ENCODE results near the gene C14orf119.

C14orf119 gene, protein sequence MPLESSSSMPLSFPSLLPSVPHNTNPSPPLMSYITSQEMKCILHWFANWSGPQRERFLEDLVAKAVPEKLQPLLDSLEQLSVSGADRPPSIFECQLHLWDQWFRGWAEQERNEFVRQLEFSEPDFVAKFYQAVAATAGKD

DNA sequence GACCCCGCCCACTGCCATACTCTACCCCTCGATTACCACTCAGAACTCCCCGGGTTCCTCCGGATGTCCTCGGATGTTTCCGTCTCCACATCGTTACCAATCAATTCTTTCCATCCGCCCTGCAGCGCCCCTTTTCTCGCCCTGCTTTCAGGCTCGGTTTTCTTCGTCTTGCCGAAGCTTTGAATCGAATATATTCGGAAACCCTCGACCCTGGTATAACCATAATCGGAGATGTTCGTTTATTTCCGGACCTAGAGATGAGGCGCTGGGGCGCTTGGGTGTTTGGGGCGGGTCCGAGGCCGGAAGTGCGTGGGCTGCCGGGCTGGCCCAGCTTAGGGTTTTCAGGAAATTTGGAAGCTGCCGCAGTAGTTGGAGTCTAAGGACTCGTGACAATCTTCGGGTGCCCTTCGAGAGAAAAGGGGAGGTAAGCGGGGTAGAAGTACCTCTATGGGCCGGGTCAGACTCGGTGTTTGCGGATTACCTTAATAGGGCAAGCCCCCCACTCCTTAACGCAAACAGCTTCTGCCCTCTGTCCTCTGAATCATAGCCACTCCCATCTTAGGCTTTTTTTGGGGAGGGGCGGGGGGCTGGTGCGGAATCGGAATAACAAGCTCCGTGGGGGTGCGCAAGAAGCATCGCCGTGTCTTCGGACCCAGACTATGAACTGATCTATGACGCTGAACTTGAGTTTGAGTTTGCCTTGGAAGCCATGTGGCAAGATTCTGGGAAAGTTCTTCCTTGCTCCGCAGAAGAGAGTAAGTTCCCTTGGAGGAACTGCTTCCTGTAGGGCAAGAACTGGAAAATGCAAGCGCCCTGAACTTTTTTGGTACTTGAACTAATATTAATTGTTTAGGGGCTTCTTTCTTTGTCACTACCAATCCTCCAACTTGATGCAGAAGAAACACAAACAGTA lies at the start of gene C14orf119:
Gene C14orf119 (plus strand): TSS at position 310 of the 913 bp plus-strand sequence. CDS start 2,154 bp downstream, outside the sequence.
- peak; percentile 100 for DNase-seq

DNA sequence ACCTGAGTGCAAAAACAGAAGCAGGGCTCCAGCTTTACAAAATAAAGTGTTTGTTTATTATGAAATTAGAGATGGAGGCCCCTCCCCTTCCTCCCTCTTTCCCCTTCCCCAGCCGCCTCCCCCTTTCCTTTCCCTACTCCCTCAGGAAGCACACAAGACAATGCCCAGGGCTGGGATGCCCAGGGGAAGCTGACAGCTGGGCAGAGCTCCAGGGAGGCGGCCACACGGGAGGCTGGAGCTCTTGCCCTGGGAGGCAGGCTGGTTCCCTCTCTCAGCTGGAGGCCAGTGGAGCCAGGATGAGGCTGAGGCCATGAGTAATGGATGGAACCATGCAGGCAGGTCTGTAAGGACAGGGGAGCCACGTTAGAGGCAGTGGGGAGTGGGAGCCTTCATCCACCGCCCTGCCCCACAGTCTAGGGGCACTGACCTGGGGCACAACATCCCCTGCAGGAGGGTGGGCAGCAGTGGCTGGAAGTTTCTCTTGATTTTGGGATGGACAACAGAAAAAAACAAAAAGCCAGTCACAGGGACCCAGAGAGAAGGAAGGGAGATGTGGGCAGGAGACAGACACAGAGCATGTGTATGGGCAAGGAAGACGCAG lies 48.2 kb upstream of the C14orf119 start:
- no peak for DNase-seq

DNA sequence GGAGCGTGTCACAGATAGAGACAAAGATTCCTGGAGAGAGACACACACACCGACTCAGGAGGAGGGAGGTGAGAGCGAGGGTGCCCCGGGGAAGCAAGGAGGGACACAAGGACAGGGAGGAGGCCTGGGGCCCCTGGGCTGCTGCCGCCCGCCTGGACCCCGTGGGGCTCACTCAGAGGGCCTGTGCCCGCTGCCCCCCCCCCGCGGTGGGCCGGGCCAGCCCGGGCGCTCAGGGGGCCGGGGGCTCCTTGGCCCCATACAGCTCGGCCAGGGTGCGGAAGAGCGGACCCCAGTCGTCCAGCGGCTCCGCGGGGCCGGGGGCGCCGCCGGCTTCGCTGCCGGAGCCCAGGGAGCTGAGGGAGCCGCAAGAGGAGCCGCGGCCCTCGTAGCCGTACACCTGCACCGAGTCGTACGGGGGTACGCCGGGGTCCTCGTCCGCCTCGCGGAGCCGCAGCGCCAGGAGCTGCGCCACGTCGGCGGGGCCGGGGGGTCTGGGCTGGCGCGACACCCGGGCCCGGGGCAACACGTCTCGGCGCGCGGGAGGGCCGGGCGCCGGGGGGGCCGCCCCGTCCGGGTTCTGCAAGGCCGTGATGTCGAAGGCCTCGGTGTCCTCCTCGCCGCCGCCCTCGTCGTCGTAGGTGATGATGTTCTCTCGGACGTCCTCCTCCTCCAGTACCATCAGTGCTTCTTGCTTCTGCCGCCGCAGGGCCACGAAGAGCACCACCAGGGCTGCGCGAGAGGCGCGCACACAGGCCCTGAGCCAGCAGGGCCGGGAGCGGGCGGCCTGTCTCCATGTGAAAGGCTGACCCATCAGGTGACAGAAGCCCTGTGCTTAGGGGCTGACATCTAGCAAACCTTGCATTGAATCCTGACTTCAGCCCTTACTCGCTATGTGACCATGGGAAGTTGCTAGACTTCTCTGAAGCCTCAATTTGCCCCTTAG lies 47.3 kb upstream of the C14orf119 start:
- DNase-seq, result no peak

DNA sequence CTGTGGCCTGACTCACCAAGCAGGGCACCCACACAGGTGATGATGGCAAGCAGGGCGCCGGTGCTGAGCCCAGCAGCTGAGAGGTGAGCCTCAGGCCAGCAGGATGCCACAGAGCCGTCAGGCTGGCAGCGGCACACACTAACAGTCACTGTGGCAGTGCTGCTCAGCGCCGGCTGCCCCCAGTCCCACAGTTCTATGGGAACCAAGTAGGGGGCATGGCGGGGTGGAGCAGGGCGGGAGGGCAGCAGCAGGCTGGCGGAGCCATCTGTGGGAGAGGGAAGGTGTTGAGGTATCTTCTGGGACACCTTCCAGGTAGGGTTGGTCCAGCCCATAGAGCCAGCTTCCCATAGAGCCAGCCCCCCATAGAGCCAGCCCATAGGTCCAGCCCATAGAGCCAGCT lies 46.3 kb upstream of the C14orf119 start:
- DNase-seq, result no peak

DNA sequence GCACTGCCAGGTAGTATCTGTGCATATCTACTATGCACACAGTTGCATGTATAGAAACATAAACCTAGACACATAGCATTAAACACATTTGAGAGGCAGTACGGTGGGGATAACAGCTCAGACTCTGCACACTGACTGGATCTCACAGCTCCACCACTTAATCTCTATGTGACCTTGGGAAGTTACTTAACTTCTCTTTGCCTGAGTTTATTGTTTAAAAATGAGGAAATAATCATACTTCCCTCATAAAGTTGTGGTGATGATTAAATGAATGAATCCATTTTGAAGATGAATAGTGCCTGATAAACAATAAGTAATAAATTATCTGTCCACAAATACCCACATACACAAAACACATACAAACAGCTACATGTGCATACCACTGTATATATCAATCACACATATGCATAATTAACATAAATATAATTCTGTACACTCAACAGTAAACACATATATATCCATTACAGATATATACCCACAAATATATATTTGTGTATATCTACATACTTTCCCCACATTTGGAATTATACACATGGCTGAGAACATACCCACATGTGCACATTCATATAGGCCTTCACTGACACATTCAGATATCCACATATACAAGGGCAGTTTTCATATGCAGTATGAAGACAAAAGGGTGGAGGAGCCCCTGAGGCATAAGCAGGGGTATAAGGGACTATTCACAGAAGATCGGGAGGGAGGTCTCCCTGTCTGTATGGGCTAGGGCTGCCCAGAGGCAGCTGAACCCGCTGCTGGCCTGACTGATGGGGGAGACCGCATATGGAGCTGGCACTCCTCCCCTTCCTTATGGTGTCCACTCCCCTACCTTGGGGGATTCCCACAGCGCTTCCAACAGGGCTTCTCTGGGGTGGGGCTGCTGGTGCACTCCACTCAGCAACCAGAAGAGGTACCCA lies 43.9 kb upstream of the C14orf119 start:
- no peak for DNase-seq

DNA sequence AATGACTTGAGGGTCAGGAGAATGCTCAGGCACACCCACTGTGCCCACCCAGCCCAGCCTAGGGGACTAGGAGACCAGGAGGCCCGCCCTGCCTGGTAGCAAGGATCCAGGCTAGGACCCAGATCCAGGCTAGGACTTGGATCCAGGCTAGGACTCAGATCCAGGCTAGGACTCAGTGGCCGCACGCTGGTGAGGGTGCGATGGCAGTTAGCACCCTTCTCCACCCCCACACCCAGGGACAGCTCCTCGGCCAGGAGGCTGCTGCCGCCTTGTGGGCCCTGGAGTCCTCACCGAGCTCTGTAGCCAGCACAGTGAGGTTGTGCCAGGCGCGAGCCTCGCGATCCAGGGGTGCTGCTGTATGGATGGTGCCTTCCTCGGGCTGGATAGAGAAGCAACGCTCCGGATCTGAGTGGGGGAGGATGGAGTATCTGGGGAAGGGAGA lies 43.1 kb upstream of the C14orf119 start:
- DNase-seq, result no peak

DNA sequence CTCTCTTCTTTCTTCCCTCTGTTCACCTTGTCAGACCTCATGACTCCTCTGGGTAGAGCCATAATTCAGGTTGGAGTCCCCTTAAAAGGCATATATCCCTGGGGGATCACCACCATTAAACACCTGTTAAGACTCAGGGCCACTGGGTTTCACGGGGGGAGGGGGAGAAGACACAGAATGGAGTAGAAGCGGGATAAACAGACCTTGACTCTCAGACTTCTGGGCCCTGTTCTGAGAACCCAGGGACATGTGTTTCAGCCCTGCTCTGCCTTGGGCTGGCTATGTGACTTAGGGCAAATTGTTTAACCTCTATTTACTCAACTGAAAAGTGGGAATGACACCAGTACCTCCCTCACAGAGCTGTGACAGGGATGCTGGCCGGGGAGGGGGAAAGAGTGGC lies 42.6 kb upstream of the C14orf119 start:
- DNase-seq, result no peak

DNA sequence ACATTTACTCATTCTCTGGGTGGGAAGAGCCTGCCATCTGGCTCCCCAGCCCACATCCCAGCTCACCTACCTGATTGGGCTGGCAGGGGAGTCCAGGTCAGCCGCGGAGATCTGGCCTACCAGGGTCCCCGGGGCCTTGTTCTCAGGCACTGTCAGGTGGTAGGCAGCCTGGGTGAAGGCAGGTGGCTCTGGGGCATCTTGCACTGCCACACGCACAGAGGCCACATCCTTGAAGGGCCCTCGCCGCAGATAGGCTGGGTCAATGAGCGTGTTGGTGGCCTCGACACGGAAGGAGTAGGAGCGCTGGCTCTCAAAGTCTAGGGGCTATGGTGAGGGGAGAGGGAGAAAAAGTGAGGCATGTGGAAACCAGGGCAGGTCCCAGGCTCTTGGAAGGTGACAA lies 41.9 kb upstream of the C14orf119 start:
- DNase-seq, result no peak

DNA sequence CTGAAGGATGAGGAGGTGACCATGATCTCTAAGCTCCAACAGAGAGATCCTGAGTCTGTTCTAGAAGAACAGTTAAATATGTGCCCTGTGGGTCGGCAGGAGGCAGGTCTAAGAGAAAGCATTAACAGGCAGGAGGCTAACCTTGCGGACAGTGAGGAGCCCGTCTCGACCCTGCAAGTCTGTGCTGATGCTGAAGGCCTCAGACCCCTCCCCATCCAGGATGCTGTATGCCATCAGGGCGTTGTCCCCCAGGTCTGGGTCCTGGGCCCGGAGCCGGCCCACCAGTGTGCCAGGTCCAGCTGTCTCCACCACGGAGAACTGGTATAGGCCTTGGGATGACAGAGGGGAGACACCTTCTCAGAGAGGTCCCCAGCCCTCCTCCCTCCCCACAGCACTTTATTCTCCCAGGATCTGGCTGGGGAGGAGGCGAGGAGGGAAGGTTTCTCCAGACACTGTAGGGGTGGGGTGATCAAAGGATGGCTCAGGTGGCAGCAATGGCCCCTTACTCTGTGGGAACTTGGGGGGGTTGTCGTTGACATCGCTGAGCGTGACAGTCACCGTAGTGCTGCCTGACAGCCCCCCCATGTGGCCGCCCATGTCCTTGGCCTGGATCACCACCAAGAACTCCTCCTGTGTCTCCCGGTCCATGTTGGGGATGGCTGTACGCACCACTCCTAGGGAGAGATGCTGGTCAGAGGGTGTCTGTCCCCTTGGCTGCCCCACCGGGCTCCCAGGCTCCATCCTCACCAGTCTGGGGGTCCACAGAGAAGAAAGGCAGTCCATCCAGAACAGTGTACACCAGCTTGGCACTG lies 41.1 kb upstream of the C14orf119 start:
- DNase-seq, result no peak

DNA sequence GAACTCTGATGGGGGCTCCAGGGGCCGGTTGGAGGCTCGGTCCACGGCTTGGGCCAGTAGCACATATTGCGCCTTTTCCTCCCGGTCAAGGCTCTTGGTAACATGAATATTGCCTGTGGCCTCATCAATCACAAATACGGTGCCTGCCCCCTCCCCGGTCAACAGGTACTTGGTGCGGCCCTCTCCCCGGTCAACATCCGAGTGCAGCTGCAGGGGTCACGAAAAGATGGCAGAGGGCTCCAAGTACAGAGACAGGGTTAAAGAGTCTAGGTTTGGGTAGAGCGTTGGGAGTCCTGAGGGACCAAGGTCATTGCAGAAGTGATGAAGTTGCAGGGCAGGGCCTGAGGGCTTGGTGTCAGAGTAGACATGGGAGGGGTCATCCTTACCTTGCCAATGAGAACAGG lies 40.2 kb upstream of the C14orf119 start:
- no peak for DNase-seq

DNA sequence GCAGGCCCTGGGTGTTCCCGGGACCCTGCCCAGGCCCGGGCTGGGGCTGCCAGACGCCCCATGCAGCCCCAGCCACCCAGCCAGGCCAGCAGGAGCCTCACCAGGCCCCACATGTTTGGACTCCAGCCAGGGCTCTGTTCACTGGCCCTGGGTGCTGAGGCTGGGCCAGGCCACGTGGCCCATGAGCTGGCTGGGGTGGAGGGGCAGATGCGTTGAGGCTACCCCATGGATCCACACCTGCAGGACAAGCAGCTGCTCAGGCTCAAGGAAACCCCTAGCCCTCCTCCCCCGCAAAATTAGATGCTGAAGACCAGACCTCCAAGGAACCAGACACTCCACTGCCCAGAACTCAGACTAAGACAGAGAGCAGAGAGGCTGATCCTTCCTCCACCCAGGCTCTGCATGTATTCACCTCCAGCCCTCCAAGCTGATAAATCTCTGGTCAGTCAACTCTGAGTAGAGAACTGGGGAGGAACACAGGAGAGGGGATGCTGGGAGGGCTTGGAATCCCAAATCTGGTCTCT lies 39.6 kb upstream of the C14orf119 start:
- DNase-seq, result no peak

DNA sequence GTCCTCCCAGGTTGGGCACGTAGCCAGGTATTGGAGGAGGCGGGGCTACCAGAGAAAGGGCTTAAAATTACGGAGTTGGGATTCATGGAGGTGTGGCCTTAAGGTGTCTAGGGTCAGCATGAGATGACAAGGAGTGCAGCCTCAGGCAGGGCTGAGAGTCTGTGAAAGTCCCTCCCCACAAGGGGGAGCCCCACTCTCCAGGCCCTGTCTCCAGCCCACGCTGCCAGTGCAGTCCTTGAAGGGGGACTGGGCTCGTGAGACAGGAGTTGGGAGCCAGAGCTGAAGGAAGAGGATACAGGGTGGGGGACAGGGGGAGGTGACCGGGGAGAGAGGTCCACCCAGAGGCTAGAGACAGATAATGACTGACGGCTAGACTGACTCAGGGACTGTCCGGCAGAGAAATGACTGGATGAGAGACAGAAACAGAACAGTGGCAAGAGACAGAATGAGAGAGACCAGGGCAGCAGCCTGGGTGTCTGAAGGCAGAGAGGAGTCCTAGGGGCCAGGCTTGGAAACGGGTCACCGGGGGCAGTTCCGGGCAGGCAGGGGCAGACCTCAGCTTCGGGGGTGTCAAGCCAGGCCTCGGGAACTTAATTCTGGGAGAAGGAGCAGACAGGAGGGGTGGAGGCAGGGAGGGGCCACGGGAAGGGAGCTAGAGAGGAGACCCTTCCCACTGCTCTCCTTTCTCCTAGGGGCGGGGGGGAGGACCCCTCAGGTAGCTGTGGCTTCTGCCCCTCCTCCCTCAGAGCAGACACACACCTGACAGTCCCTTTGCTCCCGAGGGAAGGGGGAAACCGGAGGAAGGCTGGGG lies 39.0 kb upstream of the C14orf119 start:
- peak; percentile 57 for DNase-seq

DNA sequence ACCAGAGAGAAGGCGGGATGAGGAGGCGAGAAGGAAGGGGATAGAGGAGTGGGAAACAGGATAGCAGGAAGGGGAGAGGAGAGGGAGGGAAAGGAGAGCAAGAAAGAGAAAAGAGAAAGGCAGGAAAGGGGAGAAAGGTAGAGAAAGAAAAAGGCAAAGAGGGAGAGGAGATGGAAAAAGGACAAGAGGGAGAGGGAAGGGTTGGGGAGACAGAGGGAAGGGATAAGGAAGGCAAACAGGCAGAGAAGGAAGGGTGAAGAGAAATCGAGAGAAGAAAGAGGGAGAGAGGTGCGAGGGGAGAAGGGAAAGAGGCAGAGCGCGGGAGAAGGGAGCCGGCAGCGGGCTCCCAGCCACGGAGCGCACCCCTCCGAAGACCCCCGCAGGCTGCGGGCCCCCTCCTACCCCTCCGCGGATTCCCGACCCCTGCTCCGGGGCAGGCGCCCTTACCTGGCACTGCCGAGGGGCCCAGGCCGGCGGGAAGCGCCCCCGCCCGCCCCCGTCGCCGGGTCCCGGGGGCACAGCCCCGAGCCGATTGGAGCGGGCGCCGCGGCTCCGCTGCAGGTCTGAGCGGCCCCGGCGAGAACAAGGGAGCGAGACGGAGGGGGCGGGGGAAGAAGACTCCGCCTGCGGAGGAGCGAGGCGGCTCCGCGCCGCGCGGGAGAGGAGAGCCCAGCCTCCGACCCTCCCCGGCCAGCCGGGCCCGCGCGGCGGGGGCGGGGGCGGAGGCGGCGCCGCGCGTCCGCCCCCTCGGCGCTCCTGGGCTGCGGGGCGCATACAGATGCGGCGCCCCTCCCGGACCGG lies 38.1 kb upstream of the C14orf119 start, which contains the start of gene CDH24:
Gene CDH24 (minus strand): TSS at position 565 of the 801 bp plus-strand sequence. CDS start 1,787 bp downstream, outside the sequence.
- peak; percentile 67 for DNase-seq

DNA sequence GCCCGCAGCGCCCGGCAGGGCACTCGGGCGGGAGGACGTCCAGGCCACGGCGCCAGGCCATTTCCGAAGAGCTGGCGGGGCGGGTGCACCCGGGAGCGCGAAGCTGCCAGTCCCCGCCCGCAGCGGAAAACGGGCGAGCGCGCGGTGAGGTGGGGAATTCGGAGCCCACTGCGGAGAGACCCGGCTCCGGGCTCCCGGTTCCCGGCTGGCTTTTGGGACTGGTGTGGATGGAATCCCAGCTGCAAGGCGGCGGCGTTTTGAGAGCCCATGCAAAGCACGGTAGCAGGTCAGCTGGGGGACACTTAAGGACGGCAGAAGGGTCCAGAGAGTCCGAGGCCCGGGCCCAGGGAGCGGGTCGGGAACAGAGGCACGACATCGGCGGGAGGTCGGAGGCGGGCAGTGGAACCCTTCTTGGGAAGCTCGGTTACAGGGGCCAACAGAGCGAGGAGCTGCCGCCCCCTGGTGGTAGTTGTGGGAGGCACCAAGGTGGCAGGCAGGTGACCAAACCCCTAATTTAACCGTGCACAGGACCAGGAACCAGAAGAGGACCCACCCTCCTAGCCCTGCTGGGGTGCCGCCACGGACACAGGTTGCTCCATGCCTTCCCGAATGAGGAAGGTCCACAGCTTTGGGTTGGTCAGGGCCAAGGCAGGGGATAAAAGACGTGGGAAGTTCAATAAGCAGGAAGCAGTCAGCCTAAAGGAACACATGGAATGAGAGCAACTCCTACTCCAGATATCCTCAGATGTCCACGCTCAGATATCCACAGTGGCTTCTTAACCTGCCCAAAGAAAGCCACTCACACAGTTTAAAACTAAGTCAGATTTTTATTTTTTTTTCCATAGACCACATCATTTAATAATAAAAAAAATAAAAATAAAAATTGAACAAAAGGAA lies 37.3 kb upstream of the C14orf119 start:
- DNase-seq, result peak; percentile 79

DNA sequence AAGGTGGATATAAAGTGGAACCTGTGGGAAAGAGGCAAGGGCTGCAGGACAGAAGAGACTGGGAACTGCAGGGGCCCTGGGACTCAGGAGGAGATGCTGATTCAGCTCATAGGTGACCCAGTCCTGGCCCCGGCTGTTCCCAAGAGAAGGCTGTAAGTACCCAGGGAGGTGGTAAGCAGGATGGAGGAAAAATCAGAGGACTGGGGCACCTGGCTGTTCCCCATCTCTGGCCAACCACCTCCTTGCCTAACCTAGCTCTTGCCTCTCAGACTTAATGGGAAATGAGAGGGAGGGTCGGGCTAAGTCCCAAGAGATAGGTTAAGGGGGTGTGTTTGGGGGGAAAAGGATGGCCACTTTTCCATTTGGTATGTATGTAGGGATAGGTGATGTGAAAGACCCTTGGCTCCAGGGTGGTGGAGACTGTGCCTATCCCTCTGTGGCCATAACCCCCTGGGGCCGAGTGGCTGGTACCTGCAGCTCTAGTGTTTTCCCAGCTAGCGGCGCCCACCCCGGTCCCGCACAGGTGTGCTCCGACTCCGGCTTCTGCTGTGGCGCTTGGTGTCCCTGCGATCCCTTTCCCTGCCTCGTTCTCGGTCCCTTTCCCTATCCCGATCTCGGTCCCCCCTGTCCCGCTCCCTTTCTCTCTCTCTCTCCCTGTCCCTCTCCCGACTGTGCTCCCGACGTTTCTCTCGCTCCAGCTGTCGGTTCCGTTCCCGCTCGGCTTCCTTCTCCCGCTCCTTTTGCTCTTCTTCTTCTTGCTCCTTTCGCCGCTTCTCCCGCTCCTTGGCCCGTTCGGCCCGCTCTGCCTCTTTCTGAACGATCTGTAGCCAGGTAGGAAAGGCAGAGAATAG lies 36.4 kb upstream of the C14orf119 start:
- no peak for DNase-seq

DNA sequence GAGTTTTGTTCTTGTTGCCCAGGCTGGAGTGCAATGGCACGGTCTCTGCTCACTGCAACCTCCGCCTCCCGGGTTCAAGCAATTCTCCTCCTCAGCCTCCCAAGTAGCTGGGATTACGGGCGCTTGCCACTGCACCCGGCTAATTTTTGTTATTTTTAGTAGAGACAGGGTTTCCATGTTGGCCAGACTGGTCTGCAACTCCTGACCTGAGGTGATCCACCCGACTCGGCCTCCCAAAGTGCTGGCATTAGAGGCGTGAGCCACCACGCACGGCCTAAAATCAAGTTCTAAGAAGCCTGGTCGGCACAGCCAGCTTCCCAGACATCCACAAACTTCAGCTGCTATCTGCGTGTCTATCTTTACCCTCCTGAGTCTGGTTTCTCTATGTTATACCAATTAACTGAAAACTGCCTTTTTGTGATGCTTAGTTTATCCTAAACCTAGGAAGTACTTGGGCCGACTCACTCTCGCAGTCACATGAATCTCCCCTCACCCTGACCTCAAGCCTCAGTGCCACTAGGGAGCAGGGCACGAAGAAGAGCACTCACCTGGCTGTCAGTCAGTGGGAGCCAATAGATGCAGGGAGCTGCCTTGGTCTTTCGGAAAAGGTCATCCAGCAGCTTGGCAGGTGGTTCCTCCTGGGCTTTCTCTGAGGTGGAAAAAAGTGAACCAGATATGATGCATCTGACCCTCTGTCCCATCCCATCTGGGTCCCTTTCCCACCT lies 34.6 kb upstream of the C14orf119 start:
- DNase-seq, result no peak
